Skin of body (tissue), 2 donors: ENCODE data around the gene TSPAN12. TPM values are rescaled to one million over a fixed set of nuclear protein-coding genes. Genes with fewer than 3 reads are reported as not detected.
A peak's percentile ranks its signal among the peaks of the same experiment; 100 is the strongest.

ENCODE experiments used
- DNase-seq: peaks from one replicate; lab custom pipeline; 2025; lab: John Stamatoyannopoulos, UW
- total RNA-seq: library from RNA; depleted of rRNA; stranded (reverse); fragments of >200 nt; gene quantifications from one replicate; pipeline ENCODE4 v1.2.3, GENCODE V29; 2014

Gene TSPAN12
- total RNA-seq, 1 donor from 2014 or later: 8.4 TPM

GRCh38 chr7:120743128-120743527, 114.8 kb downstream of the TSPAN12 start:
- DNase-seq: no peak

- no peak for DNase-seq
Measured at GRCh38 chr7:120742372-120742771, 115.6 kb downstream of the TSPAN12 start.

- DNase-seq: no peak
Measured at GRCh38 chr7:120741371-120742042, 116.4 kb downstream of the TSPAN12 start.

- peak; percentile 24 for DNase-seq
Measured at GRCh38 chr7:120740348-120740747, 117.6 kb downstream of the TSPAN12 start.

- DNase-seq: no peak
Measured at GRCh38 chr7:120738816-120739215, 119.1 kb downstream of the TSPAN12 start.

Other genes starting within 250 kb of the TSPAN12 start
- gene ING3, start 92.6 kb upstream of the TSPAN12 start, total RNA-seq: 14.8 TPM
- 25.8 TPM for gene CPED1, start 130.6 kb upstream of the TSPAN12 start, total RNA-seq